HG03460 (cell line): ENCODE data around the gene TEX13A.

Experiments used
- ATAC-seq: cut with Tn5 transposase; IDR thresholded peaks from one replicate; pipeline ENCODE4 v1.9.1; 2021; ENCODE audit not compliant: unreplicated experiment

Gene TEX13A

DNA sequence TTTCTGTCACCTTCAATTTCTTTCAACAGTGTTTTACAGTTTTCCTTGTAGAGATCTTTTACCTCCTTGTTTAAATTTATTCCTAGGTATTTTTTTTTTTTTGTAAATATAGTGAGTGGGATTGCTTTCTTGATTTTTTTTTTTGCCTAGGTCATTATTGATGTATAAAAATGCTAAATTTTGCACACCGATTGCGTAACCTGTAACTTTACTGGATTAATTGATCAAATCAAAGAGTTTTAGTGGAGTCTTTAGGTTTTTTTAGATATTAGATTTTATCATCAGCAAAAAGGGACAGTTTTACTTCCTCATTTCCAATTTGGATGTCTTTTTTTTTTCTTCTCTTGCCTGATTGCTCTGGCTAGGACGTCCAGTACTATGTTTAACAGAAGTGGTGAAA, 40.9 kb downstream of the TEX13A start:
- no peak for ATAC-seq

GRCh38 chrX:105173071-105173470, 47.4 kb downstream of the TEX13A start:
- no peak for ATAC-seq
